ENCODE data around the gene RP2.

The RP2 gene

GRCh38 chrX:46844913-46845312 is 8.1 kb downstream of the RP2 start:
- no peak for DNase-seq (ENCODE audit: low read depth in 2 of 2)

GRCh38 chrX:46849933-46850332 is 13.1 kb downstream of the RP2 start:
- no peak for DNase-seq (ENCODE audit: low read depth in 2 of 2)

DNA sequence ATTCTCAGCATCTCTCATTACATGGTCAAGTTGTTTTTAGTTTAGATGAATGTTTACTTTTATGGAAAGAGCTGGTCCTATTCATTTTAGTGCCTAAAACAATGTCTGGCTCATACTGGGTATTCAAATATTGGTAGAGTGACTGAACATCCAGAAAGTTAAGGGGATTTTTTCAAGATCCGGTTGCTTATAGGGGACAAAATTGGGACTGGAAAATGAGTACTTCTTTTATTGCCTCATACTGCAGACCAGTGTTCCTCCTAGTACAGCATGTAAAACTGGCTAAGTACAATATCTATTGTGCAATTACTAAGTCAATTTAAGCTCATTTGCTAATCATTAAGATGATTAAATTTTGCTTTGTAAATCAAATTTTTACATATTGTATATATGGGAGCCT is 13.9 kb downstream of the RP2 start:
- no peak for DNase-seq (ENCODE audit: low read depth in 2 of 2)

DNA sequence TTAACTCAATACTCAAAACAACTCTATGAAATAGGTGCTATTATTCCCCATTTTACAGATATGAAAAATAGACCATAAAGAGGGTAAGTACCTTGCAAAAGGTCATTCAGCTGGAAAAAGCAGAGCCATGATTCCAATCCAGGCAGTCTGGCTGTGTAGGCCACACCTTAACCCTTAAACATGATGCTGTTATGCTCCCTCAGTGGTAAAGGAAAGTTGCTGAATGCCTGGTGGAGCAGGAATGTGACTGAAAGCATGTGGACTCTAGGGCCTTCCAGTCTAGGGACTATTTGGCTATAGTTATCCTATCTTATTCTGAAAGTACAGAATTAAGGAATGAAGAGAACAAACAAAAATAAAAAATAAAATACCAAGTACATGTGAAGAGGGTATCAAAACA is 19.6 kb downstream of the RP2 start:
- no peak for DNase-seq (ENCODE audit: low read depth in 2 of 2)

DNA sequence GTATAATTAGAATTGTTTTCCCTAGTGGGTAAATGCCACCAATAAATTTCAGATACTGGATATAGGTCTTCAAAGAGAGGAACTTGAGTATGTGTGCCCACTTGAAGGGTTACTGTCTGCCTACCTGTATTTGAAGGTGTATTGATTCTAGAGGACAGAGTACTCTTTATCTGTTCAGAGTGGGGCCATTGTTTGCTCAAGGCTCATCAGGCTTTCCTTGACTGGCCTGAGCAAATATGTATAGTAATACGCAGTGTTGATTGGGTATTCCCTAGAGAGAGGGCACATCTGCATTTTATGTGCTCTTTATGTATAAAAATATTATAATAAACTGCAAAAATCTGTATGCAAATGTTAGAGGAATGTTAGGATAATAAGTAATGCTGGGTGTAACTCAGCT is 23.7 kb downstream of the RP2 start:
- no peak for DNase-seq (ENCODE audit: low read depth in 2 of 2)

GRCh38 chrX:46863072-46863471 is 26.2 kb downstream of the RP2 start:
- no peak for DNase-seq (ENCODE audit: low read depth in 2 of 2)

- no peak for DNase-seq (ENCODE audit: low read depth in 2 of 2)
These were observed 27.8 kb downstream of the RP2 start for GRCh38 chrX:46864606-46865005.

GRCh38 chrX:46865281-46865680 is 28.4 kb downstream of the RP2 start:
- DNase-seq (ENCODE audit: low read depth in 2 of 2) = no peak

DNA sequence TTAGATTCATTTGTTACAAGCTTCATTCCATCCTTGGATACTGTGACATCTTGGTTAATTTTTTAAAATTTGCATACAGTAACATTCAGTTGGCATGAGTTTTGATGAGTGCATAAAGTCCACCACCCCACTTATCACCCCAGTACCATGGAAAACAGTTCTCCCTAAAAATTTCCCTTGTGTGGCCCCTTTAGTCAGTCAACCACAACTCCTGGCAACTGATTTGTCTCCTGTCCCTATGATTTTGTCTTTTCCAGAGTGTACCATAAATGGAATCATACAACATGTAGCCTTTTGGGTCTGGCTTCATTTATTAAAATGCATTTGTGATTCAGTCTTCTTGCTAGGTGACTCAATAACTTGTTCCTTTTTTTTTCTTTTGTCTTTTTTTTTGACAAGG is 29.9 kb downstream of the RP2 start:
- no peak for DNase-seq (ENCODE audit: low read depth in 2 of 2)

- DNase-seq (ENCODE audit: low read depth in 2 of 2) = no peak
These were observed 36.9 kb downstream of the RP2 start for GRCh38 chrX:46873746-46874145.

- DNase-seq (ENCODE audit: low read depth in 2 of 2) = no peak
These were observed 40.1 kb downstream of the RP2 start for GRCh38 chrX:46876901-46877300.

DNA sequence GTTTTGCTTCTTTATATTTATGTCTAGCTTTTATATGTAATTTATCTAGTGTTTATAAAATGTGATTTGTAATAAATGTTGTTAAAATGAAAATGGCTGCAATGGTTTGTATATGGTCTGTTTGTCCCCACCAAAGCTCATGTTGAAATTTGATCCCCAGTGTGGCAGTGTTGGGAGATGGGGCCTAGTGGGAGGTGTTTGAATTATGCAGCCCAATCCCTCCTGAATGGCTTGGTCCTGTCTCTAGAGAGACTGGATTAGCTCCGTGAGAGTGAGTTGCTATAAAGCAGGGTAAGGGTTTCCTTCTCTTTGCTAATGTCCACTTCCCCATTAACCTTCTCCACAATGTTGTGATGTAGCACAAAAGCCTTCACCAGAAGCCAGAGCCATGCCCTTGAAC is 45.4 kb downstream of the RP2 start:
- DNase-seq (ENCODE audit: low read depth in 2 of 2) = no peak

GRCh38 chrX:46884799-46885198 is 48.0 kb downstream of the RP2 start:
- no peak for DNase-seq (ENCODE audit: low read depth in 2 of 2)

DNA sequence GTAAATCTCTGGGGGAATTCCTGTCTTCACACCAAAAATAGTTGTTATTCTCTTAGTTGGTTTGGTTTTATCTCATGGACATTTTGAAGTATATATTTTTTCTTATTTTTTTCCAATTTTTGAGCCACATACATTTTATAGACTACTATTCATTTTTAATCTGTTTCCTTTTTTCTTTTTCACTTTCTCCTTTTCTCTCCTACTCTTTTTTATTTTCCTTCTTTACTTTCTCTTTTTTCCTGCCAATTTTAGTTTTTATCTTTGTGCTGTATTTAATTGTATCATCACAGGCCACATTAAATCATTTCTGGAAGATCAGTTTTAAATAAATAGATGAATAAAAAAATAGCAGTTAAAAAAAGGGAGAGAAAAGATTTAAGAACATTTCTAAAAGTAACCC is 61.4 kb downstream of the RP2 start:
- no peak for DNase-seq (ENCODE audit: low read depth in 2 of 2)

DNA sequence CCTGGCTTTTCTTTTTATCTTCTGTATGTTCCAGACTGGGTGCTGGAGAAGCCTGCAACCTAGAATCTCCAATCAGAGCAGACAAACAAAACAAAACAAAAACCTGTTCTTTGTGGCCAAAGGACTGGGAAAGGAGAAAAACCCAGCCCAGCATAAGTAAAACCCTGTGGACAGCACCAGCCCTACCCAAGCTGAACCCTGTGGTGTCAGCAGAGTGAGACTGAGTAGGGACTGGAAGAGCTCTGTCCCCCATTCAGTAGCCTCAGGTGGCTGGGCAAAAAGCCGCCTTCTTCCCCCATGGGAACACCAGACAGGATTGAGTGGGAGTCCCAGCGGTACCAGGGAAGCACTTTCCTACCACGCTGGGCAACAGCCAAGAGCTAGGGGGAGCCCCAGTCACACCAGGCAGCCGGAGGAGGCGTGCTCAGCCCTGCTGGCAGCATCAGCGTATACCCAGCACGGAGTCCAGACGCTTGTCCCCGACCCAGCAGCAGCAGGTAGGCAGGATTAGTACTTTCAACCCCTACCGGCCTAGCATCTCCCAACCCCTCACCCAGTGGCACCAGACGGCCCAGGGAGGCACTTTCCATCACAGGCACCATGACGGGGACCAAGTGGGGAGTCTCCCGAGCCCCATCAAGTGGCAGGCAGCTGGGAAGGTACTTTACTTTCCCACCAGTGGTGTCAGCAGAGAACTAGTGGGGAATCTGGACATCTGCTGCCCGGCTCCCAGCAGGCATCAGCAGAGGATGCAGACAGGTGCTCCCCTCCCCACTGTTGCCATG is 66.8 kb downstream of the RP2 start:
- peak; percentile 27 to 31 for DNase-seq (ENCODE audit: low read depth in 2 of 2)

DNA sequence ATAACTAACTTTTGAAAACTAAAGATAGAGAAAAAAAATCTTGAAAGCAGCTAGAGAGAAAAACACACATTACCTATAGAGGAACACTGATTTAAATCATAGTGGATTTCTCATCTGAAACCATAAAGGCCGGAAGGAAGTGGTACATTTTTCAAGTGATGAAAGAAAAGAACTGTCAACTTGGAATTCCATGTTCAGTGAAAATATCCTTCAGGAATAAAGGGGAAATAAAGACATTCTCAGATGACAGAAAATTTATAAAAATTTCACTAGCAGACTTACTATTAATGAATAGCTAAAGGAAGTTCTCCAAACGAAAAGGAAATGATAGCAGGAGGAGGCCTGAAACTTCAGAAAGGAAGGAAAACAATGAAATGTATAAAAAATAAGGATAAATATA is 67.8 kb downstream of the RP2 start:
- DNase-seq (ENCODE audit: low read depth in 2 of 2) = no peak

DNA sequence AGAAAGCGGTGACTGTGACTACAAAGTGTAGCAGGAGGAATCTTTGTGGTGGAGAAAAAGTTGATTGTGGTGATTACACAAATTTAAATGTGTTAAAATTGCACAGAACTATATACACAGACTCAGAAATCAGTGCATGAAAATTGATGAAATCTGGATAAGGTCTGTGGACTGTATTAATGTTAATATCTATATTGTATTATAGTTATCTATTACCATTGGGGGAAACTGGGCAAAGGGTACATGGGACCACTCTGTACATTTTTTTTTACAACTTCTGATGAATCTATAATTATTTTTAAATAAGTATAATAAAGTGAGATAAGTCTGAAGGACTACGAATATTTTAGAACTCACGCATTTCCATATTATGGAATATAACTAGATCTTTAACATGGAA is 73.6 kb downstream of the RP2 start:
- no peak for DNase-seq (ENCODE audit: low read depth in 2 of 2)

DNA sequence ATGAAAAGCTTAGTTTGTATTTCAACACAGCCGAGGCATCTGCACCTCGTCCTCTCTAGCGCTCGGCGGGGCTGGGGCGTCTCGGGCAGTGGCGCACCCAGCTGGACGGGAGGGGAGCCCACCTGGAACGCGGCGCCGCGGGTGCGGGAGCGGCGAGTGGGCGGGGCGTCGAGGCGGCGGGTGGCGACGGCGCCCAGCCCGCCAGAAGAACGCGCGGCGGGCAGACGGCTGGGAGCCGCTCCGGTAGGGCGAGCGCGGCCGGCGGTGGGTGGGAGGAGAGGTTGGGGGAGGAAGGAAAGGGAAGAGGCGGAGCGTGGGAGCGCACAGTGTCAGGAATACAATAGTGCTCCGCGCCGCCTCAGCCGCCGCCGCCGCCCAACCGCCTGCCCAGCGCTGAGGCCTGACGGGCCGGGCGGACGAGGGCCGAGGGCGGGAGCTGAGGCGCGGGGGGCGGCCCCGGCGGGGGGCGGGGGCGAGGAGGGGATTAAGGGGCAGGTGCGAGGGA is 75.3 kb downstream of the RP2 start, which contains the start of gene JADE3:
TSS of gene JADE3 (plus strand) at position 324 of the 505 bp plus-strand sequence. CDS start 72,474 bp downstream, outside the sequence.
- DNase-seq (ENCODE audit: low read depth in 2 of 2) = peak in 1 of 2 donors; percentile 18

GRCh38 chrX:46912603-46913491 is 76.0 kb downstream of the RP2 start:
- DNase-seq (ENCODE audit: low read depth in 2 of 2) = peak; percentile 8 to 23

GRCh38 chrX:46913667-46914066 is 76.8 kb downstream of the RP2 start:
- no peak for DNase-seq (ENCODE audit: low read depth in 2 of 2)

DNA sequence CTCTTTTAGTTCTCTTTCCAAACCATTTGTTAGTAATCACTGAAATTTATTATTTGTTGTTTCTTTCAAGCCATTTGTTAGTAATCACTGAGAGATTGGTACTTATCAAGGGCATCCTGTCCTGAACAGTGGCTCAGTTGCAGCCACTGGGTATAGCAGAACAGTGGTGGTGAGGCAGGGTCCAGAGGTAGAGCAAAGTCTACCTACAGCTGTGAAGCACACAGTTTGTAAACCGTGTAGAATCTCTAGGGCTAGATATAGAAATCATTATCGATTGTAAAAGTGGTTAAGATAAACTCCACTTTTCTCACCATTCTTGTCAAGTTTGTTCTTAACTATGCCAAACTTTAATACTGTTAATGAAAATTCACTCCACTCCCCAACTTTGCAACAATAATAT is 79.4 kb downstream of the RP2 start:
- no peak for DNase-seq (ENCODE audit: low read depth in 2 of 2)

DNA sequence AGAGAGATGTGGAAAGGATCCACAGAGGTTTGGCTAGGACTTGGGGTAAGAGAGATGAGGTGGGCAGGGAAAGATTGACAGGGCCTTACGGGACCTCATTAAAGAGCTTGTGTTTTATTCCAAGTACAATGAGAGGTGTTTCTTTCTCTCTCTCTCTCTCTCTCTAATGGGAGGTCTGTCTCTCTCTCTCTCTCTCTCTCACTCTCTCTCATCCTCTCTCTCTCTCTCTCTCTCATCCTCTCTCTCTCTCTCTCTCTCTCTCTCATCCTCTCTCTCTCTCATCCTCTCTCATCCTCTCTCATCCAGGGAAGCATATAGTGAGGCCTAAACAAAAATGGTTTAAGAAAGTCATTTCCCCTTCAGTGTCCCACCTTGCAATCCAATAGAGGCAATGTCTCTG is 80.8 kb downstream of the RP2 start:
- no peak for DNase-seq (ENCODE audit: low read depth in 2 of 2)

DNA sequence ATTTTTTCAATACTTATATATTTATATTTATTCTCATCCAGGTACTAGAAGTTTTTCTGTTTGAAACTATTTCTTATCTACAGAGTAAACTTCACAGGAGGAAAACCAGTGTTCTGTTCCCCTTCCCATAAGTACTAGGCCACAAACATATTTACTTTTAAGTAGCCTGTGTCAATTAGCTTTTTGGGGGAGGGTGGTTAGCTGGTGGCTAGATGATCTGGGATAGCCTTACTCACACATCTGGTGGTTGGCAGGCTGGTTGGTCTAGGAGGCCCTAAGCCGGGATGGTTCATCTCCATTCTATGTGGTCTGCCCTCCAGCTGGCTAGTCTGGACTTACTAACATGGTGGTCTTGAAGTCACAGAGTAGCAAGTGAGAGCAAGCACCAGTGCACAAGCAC is 81.6 kb downstream of the RP2 start:
- no peak for DNase-seq (ENCODE audit: low read depth in 2 of 2)

Measured in stimulated activated CD4-positive, alpha-beta T cell treated with anti-CD3 and anti-CD28 coated beads, Interleukin-1b, Interleukin-23, amount 100 ng/mL, for 4 hours (primary cell).